ENCODE results near the gene PTK6. TPM values are rescaled to one million over a fixed set of nuclear protein-coding genes. Genes with fewer than 3 reads are reported as not detected.
"Not testable (repeated sequence)": the region's sequence is repeated elsewhere in the genome, so short reads cannot be mapped to it uniquely, and the experiment has no call there.

The PTK6 gene
- under 0.01 TPM in 1 of 2 replicates, not detected in the other for total RNA-seq

GRCh38 chr20:63536997-63537524, at the start of gene PTK6:
TSS of gene PTK6 (minus strand) at chr20:63537376. CDS start at chr20:63537314, 62 bp downstream.
- DNase-seq (ENCODE audit: low read depth in 2 of 2), result no peak

GRCh38 chr20:63586797-63587196, 49.6 kb upstream of the PTK6 start:
- DNase-seq (ENCODE audit: low read depth in 2 of 2), result no peak

GRCh38 chr20:63585616-63586565, 48.7 kb upstream of the PTK6 start:
- no peak for DNase-seq (ENCODE audit: low read depth in 2 of 2)

- DNase-seq (ENCODE audit: low read depth in 2 of 2), result no peak
Observed at GRCh38 chr20:63582382-63583063, 45.3 kb upstream of the PTK6 start.

- peak; percentile 51 to 74 for DNase-seq (ENCODE audit: low read depth in 2 of 2)
Observed at GRCh38 chr20:63580796-63581461, 43.8 kb upstream of the PTK6 start.

GRCh38 chr20:63579017-63579694, 42.0 kb upstream of the PTK6 start:
- DNase-seq (ENCODE audit: low read depth in 2 of 2), result no peak

- no peak for DNase-seq (ENCODE audit: low read depth in 2 of 2)
Observed at GRCh38 chr20:63578224-63579016, 41.2 kb upstream of the PTK6 start.

GRCh38 chr20:63577317-63577894, 40.2 kb upstream of the PTK6 start:
- DNase-seq (ENCODE audit: low read depth in 2 of 2), result peak in 1 of 2 donors; percentile 74

GRCh38 chr20:63576311-63576710, 39.1 kb upstream of the PTK6 start:
- DNase-seq (ENCODE audit: low read depth in 2 of 2), result no peak

- no peak for DNase-seq (ENCODE audit: low read depth in 2 of 2)
Observed at GRCh38 chr20:63574829-63575743, 37.9 kb upstream of the PTK6 start.

GRCh38 chr20:63574156-63574828, 37.1 kb upstream of the PTK6 start, which contains the start of gene HELZ2:
TSS of gene HELZ2 (minus strand) at chr20:63574239. CDS start at chr20:63572385, 1,854 bp downstream.
- DNase-seq (ENCODE audit: low read depth in 2 of 2), result peak; percentile 67 to 80

GRCh38 chr20:63573647-63574131, 36.5 kb upstream of the PTK6 start:
- DNase-seq (ENCODE audit: low read depth in 2 of 2), result no peak

GRCh38 chr20:63572788-63573646, 35.8 kb upstream of the PTK6 start:
- peak; percentile 24 to 40 for DNase-seq (ENCODE audit: low read depth in 2 of 2)

GRCh38 chr20:63572071-63572787, 35.1 kb upstream of the PTK6 start:
- DNase-seq (ENCODE audit: low read depth in 2 of 2), result no peak

- DNase-seq (ENCODE audit: low read depth in 2 of 2), result not testable (repeated sequence)
Observed at GRCh38 chr20:63571087-63571478, 33.9 kb upstream of the PTK6 start.

Measured in lung microvascular endothelial cell (primary cell).